ENCODE measurements around the gene SRD5A1.
"Not testable (repeated sequence)": the region's sequence is repeated elsewhere in the genome, so short reads cannot be mapped to it uniquely, and the experiment has no call there.

The SRD5A1 gene

GRCh38 chr5:6606884-6607558, 26.2 kb upstream of the SRD5A1 start:
- DNase-seq, result no peak

GRCh38 chr5:6607559-6607936, 25.7 kb upstream of the SRD5A1 start:
- DNase-seq, result no peak

GRCh38 chr5:6608016-6608415, 25.2 kb upstream of the SRD5A1 start:
- no peak for DNase-seq

- DNase-seq, result no peak
These were observed 21.6 kb upstream of the SRD5A1 start for GRCh38 chr5:6611334-6612256.

- DNase-seq, result no peak
These were observed 18.0 kb upstream of the SRD5A1 start for GRCh38 chr5:6615034-6615815.

GRCh38 chr5:6616632-6617031, 16.6 kb upstream of the SRD5A1 start:
- DNase-seq, result no peak

- DNase-seq, result no peak
These were observed 10.0 kb upstream of the SRD5A1 start for GRCh38 chr5:6623228-6623627.

DNA sequence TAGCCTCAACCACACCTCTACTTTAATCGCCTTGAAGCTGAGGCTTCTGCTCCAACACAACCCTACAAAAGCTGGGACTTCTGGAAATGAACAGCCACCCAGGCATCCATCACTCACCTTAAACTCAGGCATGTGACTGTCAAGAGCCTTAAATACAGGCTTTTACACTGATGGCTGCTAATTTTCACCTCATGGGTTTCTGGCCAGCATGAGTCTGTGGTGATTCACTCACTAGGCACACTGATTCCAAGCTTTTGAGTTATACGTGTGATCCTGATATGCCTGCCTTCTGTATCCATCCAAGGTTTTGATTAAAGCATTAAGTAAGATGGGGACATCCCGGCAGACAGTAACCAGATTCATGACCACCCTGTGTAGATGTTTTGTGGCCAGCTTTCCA, 9.3 kb upstream of the SRD5A1 start:
- DNase-seq, result no peak

GRCh38 chr5:6626508-6626907, 6.7 kb upstream of the SRD5A1 start:
- no peak for DNase-seq

- no peak for DNase-seq
These were observed 1.8 kb upstream of the SRD5A1 start for GRCh38 chr5:6631441-6631840.

DNA sequence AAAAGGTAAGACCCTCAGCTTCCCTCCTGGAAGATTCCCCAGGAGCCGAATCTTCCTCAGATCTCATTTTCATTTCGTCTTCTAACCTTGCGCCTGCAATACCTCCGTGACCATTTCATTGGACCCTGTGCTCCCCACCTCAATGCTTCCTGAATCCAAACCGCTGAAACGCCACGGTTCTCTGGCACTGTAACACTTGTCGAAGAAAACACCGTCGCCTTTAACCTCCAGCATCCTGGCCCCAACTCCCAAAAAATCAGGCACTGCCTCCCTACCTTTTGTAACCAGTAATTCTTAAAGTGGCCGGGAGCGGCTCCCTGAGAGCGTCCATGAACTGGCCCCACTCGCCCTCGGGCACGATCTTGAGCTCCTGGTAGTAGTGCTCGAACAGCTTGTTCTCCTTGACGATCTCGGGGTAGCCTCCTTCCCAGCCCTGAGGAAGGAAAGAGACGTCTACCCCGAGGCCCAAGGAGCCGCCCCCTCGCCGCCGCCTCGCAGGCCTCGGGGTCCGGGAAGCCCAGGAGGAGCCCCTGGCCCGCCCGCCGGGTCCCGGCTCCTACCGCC, 834 bp upstream of the SRD5A1 start:
- no peak for DNase-seq

GRCh38 chr5:6633469-6634245, 417 bp downstream of the SRD5A1 start:
- DNase-seq, result no peak

DNA sequence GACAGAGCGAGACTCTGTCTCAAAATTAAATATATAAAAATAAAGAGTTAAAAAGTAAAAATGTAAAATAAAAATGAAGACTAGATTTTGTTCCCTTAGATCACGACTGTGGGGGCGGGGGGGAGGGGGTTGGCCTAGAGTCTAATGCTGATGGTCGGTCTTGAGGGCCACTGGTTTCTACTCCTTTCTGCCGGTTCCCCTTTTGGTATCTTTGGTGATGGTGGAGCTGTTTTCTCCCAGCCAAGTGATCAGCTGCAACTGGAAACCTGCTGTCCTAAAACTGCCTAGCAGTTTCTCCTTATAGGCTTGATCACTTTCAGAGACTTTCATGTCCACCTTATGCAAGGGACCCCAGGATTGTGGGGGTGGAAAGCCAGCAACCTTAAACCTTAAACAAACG, 1.1 kb downstream of the SRD5A1 start:
- DNase-seq, result peak in 1 of 2 donors; percentile 9

DNA sequence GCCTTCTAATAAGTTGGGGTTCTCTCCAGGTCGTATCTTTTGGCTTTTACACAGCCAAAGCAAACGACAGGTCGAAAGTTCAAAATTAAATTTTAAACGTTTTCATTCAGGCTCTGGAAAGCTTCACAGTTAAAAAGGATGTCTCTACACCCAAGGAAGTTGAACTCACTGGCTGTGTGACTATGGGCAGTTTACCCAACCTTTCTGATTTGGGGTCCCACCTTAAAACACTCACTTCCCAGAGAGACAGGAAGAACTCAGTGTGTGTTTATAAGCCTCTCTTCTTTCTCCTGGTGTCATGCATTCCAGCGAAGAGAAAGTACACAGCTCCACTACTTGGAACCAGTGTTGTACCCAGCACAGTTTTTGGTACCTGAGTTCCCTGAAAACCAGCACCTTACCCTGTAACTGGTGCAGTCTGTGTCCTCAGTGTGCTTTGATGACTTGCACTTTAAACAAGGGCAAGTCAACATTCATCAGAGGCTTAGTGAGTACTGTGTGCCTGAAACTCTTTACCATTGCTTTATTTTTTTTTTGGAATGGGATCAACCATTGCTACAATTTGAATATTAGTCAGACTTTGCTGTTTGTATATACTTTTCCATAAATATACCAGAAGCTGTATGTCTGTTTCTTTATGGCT, 1.7 kb downstream of the SRD5A1 start:
- no peak for DNase-seq

GRCh38 chr5:6636293-6636692, 3.1 kb downstream of the SRD5A1 start:
- no peak for DNase-seq

- DNase-seq, result no peak
These were observed 3.8 kb downstream of the SRD5A1 start for GRCh38 chr5:6637022-6637421.

DNA sequence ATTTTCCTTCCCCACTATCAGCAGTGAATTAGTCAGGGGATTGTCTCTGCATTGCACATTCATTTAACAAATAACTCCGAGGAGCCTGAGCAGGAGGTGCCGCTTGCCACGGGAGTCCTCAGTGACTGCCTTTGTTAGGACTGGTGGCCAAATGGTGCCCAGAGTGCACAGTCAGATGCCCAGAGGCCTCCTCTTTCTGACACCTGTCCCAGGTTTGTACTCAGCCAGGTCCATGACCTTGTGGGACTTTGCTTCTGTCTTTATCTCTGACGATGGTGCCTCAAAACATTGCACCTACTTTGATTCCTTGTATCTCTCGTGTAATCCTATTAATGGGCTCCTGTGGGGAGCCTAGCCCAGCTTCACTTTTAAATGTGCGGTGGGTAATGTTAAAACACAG, 4.3 kb downstream of the SRD5A1 start:
- no peak for DNase-seq

GRCh38 chr5:6638236-6638635, 5.0 kb downstream of the SRD5A1 start:
- DNase-seq, result no peak

DNA sequence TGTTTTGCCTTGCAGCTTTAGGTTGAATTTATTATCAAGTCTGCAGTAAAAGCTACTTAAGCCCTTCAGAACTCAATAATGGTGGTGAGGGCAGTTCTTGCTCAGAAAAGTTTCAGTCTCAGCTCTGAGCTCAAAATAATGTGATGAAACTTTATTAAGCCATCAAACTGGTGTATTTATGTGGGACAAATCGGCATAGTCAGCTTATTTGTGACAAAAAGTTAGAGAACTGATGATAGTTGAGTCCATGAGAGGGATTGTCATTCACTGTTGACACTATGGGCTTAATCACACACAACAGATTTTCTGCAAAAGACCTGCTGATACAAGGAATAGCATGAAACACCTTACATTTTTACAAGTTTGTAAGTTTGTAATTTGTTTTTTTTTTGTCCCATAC, 9.4 kb downstream of the SRD5A1 start:
- no peak for DNase-seq

DNA sequence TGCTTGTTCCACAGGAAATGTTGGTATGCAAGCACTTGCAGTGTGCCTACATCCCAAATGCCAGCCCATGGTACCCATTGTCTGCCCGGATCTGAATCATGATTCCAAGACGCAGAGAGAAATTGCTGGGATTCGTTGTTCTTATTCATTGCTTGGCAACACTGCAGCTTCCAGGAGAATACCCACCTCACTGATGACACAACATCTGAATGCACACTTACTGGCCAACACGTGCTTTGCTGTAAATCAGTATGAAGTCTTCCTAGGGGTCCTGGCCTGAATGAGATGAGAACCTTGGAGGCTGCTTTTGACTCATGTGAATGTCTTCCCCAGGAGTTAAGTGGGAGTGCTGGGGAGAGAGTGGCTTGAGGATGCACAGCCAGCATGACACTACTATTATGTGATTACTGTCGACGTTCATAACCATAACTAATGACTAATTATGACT, 11.6 kb downstream of the SRD5A1 start:
- no peak for DNase-seq

GRCh38 chr5:6645571-6646362, 12.5 kb downstream of the SRD5A1 start:
- DNase-seq, result not testable (repeated sequence)

All from CD4-positive, alpha-beta T cell treated with Interferon alpha-2 for 1 hour (primary cell).